ENCODE results near the gene GCGR. TPM values are rescaled to one million over a fixed set of nuclear protein-coding genes. Genes with fewer than 3 reads are reported as not detected.
"Not testable (repeated sequence)": the region's sequence is repeated elsewhere in the genome, so short reads cannot be mapped to it uniquely, and the experiment has no call there.

The GCGR gene
- total RNA-seq, 1 donor from 2014 or later: 0.07 TPM

DNA sequence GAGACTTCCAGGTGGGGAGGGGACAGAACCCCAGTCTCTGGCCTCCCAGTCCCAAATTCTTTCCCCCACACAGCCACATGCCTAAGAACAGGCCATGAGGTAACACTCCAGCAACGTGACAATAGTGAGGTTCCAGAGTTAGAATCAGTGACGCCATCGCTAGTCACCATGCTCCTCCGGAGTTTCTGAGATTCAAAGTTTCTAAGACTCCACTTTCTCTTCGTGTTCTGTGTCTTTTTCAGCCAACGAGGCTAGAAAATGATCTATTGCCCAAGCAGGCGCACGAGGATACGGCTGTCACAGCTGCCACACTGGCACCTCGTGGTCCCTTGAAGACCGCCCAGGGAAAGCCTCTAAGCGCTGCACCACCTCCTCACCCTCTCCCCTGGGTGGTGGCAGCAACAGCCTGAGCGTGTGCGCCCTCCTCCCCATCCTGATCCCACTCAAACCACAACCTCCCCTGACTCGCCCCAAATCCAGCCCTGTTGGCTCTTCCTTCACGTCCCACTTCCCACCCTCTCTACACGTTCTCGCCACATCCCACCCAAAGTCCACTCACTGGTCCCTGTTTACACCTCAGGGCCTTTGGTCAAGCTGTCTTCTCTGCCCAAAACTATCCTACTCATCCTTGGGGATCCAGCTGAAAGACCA, 28.1 kb downstream of the GCGR start:
- intact Hi-C loops (cut with micrococcal nuclease): loop anchor here (5.0 kb wide), 1 partner anchor 120 kb away; the partner anchor contains the start of gene SLC25A10

DNA sequence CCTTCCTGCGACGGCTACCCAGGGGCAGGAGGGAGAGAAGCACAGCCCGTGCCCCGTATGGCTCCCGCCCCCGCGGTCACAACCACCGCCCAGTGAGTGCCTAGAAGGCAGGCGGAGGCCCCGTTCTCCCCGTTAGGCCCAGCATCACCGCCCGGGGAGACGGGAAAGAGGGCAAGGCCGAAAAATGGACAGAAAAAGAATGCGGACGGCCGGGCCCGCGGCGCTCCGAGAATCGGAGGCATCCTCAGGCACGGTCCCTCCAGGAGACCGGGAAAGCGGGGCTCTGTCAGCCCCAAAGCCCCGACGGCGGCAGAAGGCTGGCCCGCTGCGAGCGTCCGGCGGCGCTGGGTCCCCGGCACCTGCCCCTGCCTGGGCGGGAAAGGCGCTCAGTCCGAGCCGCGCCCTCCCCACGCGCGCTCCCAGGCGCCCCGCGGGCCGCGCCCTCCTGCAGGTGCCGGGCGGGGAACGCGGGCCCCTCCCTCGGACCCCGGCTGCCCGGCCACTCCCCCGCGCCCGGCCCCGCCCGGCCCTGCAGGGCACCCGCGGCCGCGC, 28.7 kb downstream of the GCGR start:
- intact Hi-C loops (cut with micrococcal nuclease): loop anchor here (1.0 to 5.0 kb wide), 2 partner anchors 28 to 120 kb away; partner anchors contain the start of genes P4HB and SLC25A10

DNA sequence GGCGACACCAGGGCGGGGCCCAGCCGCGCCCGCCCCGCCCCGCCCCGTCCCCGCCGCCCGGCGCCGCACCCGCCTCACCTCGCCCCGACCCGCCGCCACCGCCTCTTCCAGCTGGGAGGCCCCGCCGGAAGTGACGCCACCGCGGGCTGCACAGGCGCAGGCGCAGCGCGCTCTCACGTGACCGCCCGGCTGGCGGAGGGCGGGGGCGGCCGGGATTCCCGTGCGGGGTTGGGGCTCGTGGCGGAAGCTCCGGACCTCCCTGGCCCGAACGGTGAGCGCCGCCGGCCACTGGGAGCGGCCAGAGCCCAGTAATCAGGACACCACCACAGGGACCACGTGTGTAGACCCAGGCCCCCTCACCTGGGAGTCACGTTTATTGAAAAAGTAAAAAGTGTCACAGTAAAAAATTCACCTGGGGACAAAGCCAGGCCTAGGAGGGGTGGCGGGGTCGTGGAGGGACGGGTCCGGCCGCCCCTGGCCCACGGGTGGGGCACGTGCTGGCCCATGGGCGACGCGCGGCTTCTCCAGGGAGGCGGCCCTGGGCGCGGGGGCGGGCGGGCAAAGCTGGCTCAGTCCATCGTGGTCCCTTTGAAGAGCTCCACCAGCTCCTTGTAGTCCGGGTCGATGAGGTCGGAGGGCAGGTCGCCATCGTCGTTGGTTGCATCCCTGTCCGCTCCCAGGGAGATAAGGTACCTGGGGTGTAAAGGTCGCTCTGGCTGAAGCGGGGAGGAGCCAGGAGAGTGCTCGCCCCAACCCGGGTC, 29.4 kb downstream of the GCGR start, which contains the start of gene MCRIP1:
TSS of gene MCRIP1 (minus strand) at position 132 of the 761 bp plus-strand sequence. CDS start 8,785 bp downstream, outside the sequence.
- intact Hi-C loops (cut with micrococcal nuclease): loop anchor here (1.0 to 5.0 kb wide), 2 partner anchors 27 to 121 kb away; partner anchors contain the start of genes P4HB and SLC25A10

DNA sequence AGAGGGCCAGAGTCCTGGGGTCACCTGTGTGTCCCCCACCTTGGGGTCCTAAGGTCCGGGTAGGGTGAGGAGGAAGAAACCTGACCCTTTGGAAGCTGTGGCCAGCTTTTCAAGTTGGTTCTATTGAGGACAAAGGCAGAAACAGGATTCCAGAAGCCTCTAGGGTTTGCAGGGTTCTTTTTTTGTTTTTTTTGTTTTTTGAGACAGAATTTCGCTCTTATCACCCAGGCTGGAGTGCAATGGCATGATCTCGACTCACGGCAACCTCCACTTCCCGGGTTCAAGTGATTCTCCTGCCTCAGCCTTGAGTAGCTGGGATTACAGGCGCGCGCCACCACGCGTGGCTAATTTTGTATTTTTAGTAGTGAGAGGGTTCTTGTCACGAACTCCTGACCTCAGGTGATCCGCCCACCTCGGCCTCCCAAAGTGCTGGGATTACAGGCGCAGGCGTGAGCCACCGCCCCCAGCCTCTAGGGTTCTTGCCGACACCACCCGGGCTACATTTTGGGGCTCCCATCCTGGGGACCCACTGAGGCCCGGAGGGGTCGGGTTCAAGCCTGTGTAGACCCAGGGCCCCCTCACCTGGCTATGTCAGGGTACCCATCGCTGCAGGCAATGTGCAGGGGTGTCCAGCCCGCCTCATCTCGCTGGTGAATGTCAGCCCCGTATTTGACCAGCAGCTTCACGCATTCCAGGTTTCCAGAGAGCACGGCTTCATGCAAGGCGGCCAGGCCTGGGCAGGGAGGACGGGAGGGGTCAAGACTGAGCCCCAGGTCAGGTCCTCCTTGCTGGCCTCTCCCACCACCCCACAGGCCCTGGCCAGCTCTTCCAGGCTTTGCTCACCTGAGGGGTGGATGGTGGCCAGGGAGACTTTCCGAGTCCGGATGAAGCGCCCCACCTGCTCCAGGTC, 30.2 kb downstream of the GCGR start:
- intact Hi-C loops (cut with micrococcal nuclease): loop anchor here (1.0 to 5.0 kb wide), 2 partner anchors 26 to 122 kb away; partner anchors contain the start of genes P4HB and SLC25A10

DNA sequence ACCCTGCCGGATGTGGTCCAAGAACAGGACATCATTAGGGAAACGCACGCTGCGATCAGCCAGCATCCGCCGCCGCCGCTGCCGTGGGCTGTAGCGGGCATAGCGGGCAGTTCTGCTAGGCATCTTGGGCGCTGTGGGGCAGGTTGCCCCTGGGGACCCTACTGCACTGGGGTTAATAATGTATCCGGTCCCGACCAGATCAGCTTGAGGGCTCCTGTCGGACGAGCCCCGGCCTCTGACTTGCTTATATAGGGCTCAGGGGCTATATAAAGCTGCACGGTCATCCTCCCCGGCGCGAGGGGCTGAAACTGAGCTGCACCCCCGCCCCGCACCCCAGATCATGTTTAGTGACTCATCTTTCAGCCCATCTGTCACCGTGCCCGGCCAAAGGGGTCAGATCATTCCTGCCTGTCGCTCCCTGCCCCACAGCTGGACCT, 30.9 kb downstream of the GCGR start, which contains the start of gene PPP1R27:
TSS of gene PPP1R27 (minus strand) at position 220 of the 437 bp plus-strand sequence. CDS start at position 123, 97 bp downstream.
- intact Hi-C loops (cut with micrococcal nuclease): loop anchor here (5.0 kb wide), 1 partner anchor 123 kb away; the partner anchor contains the start of gene SLC25A10

DNA sequence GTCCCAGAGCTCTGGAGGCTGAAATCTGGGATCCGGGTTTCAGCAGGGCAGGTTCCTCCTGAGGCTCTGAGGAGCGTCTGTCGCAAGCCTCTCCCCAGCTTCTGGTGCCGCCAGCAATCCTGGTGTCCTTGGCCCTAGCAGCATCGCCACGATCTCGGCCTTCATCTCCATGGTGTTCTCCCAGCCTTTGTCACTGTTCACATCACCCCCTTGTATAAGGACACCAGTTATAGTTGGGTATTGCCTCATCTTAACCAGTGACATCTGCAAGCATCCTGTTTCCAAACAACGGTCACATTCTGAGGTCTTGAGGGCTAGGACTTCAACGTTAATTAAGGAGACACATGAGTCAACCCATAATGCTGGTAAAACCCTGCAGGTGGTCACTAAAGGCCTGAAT, 33.7 kb downstream of the GCGR start:
- intact Hi-C loops (cut with micrococcal nuclease): no loop called here

DNA sequence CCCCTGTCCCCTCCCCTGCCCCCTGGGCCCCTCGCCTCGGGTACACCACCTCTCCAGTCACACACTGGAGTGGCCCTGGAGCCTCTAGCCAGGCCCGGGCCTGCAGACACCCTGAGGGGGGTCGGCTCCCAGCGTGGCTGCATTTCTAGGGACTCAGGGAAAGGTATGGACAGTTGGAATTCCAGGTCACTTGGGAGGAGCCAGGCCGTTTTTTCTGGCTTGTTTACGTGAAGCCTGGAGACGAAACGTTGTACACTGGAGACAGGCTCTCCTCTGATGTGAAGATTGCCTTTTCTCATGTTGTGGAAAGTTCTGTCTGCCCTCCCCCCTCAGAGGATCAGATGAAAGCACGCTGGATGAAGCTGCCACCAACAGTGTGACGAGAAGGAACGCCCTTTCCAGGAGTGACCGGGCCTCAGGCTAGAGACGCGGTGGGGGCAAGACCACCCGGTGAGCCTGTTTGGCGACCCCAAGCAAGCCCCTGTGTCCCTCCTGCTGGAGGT, 34.9 kb downstream of the GCGR start:
- intact Hi-C loops (cut with micrococcal nuclease): no loop called here

DNA sequence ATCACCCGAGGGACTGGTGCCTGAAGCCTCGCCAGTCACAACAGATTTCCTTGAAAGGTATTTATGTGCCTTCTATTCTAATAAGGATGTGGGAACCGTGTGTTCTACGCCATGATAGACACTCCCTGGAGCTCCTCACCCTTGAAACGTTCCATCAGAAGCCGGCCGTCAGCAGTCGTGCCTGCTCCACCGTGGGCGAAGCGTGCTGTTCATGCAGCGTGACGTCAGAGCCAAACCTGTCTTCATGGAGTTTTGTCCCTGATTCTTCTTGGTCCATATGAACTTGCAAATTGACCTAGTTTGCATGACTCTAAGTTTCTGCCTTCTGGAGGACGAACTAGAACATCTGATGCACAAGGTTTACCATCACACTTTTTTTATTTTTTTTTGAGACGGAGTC, 35.4 kb downstream of the GCGR start:
- intact Hi-C loops (cut with micrococcal nuclease): no loop called here

DNA sequence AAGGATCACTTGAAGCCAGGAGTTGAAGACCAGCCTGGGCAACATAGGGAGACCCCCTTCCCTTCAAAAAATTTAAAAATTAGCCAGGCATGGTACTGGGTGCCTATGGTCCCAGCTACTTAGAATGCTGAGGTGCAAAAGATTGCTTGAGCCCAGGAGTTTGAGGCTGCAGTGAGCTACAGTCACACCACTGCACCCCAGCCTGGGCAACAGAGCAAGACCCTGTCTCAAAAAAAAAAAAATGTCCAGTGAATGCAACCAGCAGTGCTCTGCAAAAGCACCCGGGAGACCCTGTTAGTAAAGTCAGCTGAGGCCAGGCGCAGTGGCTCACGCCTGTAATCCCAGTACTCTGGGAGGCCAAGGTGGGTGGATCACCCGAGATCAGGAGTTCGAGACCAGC, 36.1 kb downstream of the GCGR start:
- intact Hi-C loops (cut with micrococcal nuclease): not testable (repeated sequence)

DNA sequence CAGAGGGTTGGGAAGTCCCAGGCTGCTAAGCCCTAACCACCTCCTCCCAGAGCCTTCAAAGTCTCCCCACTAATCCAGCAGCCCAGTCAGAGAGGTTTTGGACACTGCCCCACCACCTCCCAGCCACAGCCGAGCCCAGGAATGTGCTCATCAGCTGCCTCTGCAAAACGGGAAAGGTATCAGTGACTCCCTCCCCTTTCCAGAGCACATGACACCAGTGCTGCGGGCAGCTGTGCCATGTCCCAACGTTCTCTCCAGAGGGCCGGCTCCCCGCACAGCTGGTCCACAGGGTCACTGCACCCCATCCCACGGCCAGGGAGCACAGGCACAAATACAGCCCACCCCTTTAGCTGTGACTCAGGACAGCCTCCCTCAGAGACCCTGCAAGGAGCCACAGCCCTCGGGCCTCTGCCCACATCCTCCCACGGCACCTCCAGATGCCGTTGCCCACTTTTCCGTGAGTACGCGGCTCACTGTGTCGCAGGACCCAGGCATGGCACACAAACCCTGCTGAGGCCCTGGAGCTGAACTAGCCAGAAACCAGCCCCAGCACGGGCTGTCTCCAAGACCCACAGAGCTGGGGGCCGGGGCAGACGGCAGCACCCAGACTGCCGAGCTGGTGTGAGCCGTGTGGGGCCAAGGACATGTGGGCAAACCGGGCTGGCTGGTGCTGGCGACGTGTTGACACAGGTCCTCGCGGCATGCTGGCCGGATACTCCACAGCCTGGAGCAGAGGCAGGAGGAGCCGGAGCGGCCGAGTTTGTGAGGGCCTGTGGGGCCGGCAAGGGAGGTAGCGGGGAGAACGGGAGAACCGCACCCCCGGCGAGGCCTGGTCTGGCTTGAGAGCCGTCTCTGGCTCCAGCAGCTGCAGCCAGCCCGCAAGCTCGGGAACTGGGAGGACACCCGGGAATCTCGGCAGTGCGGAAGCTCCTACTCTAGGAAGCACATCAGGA, 37.2 kb downstream of the GCGR start:
- intact Hi-C loops (cut with micrococcal nuclease): no loop called here

DNA sequence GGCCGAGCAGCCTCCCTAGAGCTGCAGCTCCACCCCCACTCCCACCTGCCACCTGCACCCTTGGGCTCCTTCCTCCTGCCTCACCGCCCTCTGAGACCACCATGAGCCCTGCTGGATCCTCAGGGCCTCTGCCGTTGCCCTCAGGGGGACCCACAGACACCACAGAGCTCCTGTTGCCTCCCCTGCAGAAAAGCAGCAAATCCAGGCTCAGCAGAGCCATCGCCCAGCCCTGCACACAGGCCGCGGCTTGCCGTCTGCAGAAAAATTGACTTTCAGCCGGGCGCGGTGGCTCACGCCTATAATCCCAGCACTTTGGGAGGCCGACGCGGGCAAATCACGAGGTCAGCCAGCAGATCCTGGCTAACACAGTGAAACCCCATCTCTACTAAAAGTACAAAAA, 37.9 kb downstream of the GCGR start:
- intact Hi-C loops (cut with micrococcal nuclease): no loop called here

DNA sequence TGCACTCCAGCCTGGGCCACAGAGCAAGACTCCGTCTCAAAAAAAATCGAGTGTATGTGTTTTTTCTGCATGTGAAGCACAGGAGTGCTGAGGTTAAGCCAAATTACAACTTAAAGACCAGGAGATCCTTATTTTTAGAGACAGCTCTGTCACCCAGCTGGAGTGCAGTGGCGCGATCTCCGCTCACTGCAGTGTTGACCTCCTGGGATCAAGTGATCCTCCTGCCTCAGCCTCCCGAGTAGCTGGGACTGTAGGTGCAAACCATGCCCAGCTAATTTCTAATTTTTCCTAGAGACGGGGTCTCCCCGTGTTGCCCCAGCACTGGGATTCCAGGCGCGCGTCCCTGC, 38.4 kb downstream of the GCGR start:
- intact Hi-C loops (cut with micrococcal nuclease): no loop called here

DNA sequence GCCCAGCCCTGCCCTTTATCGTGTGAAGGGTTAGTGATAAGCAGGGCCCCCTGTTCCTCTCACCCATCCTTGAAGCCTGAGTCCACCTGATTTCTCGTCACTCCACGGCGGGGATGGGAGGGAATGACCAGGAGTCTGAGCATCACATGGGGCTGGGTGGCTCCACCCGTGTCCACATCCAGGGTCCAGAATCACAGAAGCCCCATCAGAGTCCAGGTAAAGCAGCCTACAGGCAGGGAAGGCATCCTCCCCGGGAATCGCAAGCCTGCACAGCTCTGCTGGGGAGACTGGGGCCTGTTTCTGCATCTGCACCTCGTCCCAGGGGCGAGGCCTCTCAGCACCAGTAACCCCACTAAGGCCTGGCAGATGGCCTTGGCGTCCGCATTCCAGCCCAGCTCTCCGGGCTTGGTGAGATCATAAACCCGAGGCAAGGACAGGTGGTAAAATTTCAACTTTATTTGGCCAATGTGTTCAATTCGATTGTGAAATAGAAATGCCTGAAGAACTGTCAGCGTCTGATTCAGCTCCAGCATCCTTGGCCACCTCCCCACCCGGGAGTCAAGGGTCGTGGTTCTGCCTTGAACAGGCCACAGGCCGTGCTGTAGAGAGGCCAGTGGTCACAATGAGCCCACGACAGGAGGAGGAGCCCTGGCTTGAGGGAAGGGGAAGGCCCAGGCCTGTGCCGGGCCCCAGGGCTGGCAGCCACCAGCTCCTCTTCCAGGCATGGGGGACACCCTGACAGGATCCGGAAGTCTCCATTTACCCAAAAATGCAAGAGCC, 39.0 kb downstream of the GCGR start:
- intact Hi-C loops (cut with micrococcal nuclease): no loop called here

DNA sequence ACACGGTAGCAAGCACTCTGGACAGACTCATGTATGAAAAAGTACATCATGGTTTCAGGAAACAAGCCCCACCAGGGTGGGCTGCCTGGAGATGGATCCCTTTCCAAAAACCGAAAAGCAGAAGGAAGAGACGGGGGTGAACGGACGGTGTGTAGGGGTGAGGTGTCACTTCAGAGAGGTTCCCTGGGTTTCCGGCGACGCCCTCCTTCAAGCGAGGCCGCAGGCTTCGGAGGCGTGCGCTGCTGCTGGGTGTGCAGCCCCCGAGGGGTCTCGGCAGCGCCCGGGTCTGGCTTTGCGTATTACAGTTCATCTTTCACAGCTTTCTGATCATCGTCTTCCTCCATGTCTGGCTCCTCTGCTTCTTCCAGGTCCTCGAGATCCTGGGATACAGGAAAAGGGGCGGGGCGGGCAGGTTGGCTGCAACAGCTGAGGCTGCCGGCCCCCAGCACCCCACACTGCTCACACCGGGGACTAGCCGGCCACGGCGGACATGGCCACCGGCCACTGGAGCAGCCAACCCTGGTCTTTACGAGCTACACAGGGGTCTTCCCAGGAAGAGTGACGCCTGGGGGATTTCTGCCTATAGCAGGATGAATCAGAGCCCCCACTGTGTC, 39.9 kb downstream of the GCGR start:
- intact Hi-C loops (cut with micrococcal nuclease): no loop called here

DNA sequence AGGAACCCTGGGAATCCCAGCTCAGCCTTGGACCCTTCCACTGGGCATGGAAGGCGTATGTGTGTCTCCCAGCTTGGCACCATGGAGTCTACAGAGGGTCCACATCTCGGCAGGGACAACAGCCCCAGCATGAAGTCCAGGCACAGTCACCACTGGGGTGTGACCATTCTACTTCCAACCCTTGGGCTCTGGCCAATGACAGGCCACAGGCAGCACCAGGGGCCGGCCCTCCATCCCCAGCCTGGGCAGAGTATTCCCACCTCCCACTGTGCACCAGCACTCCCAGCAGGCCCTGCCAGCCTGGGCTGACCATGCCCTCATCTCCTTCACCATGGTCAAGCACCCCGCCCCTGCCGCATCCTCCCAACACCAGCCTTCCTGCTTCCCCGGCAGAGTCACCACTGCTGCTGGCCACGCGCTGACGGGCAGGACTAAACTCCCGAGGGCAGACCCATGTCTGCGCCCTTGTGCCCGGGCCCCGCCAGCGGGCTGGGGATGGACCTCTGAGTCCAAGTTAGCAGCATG, 40.4 kb downstream of the GCGR start:
- intact Hi-C loops (cut with micrococcal nuclease): no loop called here

DNA sequence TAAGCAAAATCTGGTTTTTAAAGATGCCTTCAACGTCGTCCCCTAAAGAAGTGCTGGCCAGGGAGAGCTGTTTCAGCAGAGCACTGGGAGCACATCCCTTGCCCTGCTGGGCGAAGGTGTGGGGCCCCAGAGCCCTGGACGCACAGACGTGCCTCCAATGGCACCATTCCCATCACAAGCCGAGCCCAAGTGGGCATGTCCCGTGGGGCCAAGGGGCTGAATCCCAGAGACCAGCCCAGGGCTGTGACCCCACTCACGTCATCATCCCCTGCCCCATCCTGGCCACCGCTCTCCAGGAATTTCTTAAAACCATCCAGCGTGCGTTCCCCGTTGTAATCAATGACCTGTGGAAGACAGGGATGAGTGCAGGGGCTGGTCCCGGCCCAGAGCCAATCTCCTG, 40.9 kb downstream of the GCGR start:
- intact Hi-C loops (cut with micrococcal nuclease): no loop called here

DNA sequence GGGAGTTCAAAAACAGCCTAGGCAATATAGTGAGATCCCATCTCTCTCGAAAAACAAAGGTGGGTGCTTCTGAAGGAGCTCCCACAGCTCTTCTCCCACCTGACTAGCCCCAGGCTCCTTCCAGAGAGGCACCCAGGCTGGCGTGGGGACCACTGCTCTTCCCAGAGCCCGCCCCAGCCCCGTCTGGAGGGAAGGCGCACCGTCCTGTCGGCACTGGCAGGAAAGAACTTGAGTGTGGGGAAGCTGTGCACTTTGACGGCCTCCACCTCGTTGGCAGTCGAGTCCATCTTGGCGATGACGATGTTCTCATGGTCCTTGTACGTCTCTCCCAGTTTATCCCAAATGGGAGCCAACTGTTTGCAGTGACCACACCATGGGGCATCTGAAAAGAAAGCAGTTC, 41.4 kb downstream of the GCGR start:
- intact Hi-C loops (cut with micrococcal nuclease): no loop called here

Measured in T-helper 2 cell treated with Interferon-gamma antibody and Interleukin-4, amounts not matched to agents 100 ng/mL and 5 ng/mL, for 36 hours (primary cell).